HCT116 (cell line): ENCODE measurements around the gene DENND2A. TPM values are rescaled to one million over a fixed set of nuclear protein-coding genes. Genes with fewer than 3 reads are reported as not detected.
A peak's percentile ranks its signal among the peaks of the same experiment; 100 is the strongest.

Experiments used
- ATAC-seq: fragments of 200-7000 bp; cut with Tn5 transposase; 2 replicates; pipeline ENCODE4 v1.9.1; 2020; ENCODE audit warnings: mild to moderate bottlenecking, moderate library complexity
- BruUV-seq: library from RNA; stranded (reverse); fragments of 400-500 nt; replicated peaks from 2 replicates; lab custom pipeline; 2021; lab: Mats Ljungman, UMichigan
- CTCF ChIA-PET: fragments of 300-600 bp; sonication (Branson Sonifier 250); formaldehyde crosslinking; loops from one replicate; lab custom pipeline; 2021; ENCODE audit warnings: antibody characterized with exemption; lab: Charles Lee
- POLR2A ChIA-PET: fragments of 300-600, 350-600 bp; sonication (Branson Sonifier 250); formaldehyde crosslinking; loops from one replicate; lab custom pipeline; 2021; ENCODE audit warnings: antibody characterized with exemption; lab: Charles Lee
- RAD21 ChIA-PET, 2 experiments: fragments of 300-600 bp; sonication (Branson Sonifier 250); formaldehyde crosslinking; loops; one replicate each; lab custom pipeline; 2023; ENCODE audit warnings: low total read pairs in 2 of 2; ENCODE audit not compliant: uncharacterized antibody in 2 of 2, unreplicated experiment in 2 of 2, low non-redundant PET in 1 of 2; lab: Charles Lee
- DNase-seq: peaks from one replicate; pipeline ENCODE4 v3.0.0-alpha.2; 2010; ENCODE audit warnings: low read depth, low spot score
- H2AFZ ChIP-seq: fragments of 200-600 bp; shearing (Covaris generic), sonication (generic); 2 replicates; pipeline ENCODE4 v1.6.1; 2017; ENCODE audit warnings: low read depth, mixed run types, mixed read lengths, antibody characterized with exemption, low read length; ENCODE audit not compliant: poor library complexity, severe bottlenecking
- H3K27ac ChIP-seq: 2 replicates; pipeline ENCODE4 v1.5.1; 2012; ENCODE audit warnings: low read depth, low read length
- H3K27me3 ChIP-seq: fragments of 200-600 bp; sonication (generic); 2 replicates; pipeline ENCODE4 v1.6.1; 2016; ENCODE audit warnings: mixed run types, low read length, mixed read lengths; ENCODE audit not compliant: insufficient read depth
- H3K36me3 ChIP-seq, 2 experiments: fragments of 200-500 bp in 1 of 2; fragments of 200-600 bp in 1 of 2; sonication (Bioruptor generic) in 1 of 2; sonication (generic) in 1 of 2; 2 replicates each; pipeline versions ENCODE4 v1.5.1 to v1.6.1; 2014 to 2016; ENCODE audit warnings: low read length in 2 of 2, inconsistent platforms in 1 of 2, mixed read lengths in 1 of 2, mixed run types in 1 of 2; ENCODE audit not compliant: insufficient read depth in 2 of 2, control insufficient read depth in 1 of 2
- H3K4me1 ChIP-seq, 2 experiments: fragments of 200-600 bp in 1 of 2; sonication (generic) in 1 of 2; 2 replicates each; pipeline versions ENCODE4 v1.5.1 to v1.6.1; 2012 to 2017; ENCODE audit warnings: low read length in 2 of 2, inconsistent platforms in 1 of 2, mild to moderate bottlenecking in 1 of 2, mixed read lengths in 1 of 2, mixed run types in 1 of 2, moderate library complexity in 1 of 2; ENCODE audit not compliant: insufficient read depth in 2 of 2, control insufficient read depth in 1 of 2
- H3K4me2 ChIP-seq: fragments of 200-600 bp; sonication (generic); 2 replicates; pipeline ENCODE4 v1.6.1; 2017; ENCODE audit warnings: mixed run types, low read length, mixed read lengths
- H3K4me3 ChIP-seq, 2 experiments: fragments of 200-600 bp in 1 of 2; sonication (generic) in 1 of 2; replicated peaks in 1 of 2; 2 replicates each; pipeline ENCODE4 v1.5.1; 2011 to 2016; ENCODE audit warnings: low read length in 2 of 2, control low read depth in 1 of 2, low read depth in 1 of 2, mild to moderate bottlenecking in 1 of 2, mixed read lengths in 1 of 2, mixed run types in 1 of 2
- H3K79me2 ChIP-seq: fragments of 200-600 bp; sonication (generic); 2 replicates; pipeline ENCODE4 v1.6.1; 2017; ENCODE audit warnings: mild to moderate bottlenecking, mixed run types, low read length, moderate library complexity, mixed read lengths; ENCODE audit not compliant: insufficient read depth
- H3K9ac ChIP-seq: fragments of 200-600 bp; sonication (generic); 2 replicates; pipeline ENCODE4 v1.6.1; 2016; ENCODE audit warnings: low read length, mixed read lengths
- H3K9me2 ChIP-seq: fragments of 200-600 bp; sonication (generic), shearing (Covaris generic); 2 replicates; pipeline ENCODE4 v1.6.1; 2017; ENCODE audit warnings: mixed run types, mild to moderate bottlenecking, moderate library complexity; ENCODE audit not compliant: insufficient read depth
- H3K9me3 ChIP-seq, 2 experiments: fragments of 200-500 bp in 1 of 2; fragments of 200-600 bp in 1 of 2; sonication (Bioruptor generic) in 1 of 2; sonication (generic) in 1 of 2; 2 replicates each; pipeline ENCODE4 v1.6.1; 2014 to 2017; ENCODE audit warnings: low read length in 2 of 2, mixed read lengths in 2 of 2, inconsistent platforms in 1 of 2, low read depth in 1 of 2, mild to moderate bottlenecking in 1 of 2, mixed run types in 1 of 2, moderate library complexity in 1 of 2; ENCODE audit not compliant: control insufficient read depth in 1 of 2, insufficient read depth in 1 of 2
- H4K20me1 ChIP-seq: fragments of 200-600 bp; sonication (generic), shearing (Covaris generic); 2 replicates; pipeline ENCODE4 v1.6.1; 2017; ENCODE audit warnings: mixed run types, mild to moderate bottlenecking, moderate library complexity; ENCODE audit not compliant: insufficient read depth
- ATF3 ChIP-seq: IDR thresholded peaks from 2 replicates; pipeline ENCODE4 v1.6.1; 2012
- CBX3 ChIP-seq: IDR thresholded peaks from 2 replicates; pipeline ENCODE4 v1.6.1; 2012; ENCODE audit warnings: low read depth
- CEBPB ChIP-seq: IDR thresholded peaks from 2 replicates; pipeline ENCODE4 v1.6.1; 2012; ENCODE audit warnings: low read depth
- EGR1 ChIP-seq: IDR thresholded peaks from 2 replicates; pipeline ENCODE4 v1.6.1; 2012; ENCODE audit warnings: low read depth
- ELF1 ChIP-seq: IDR thresholded peaks from 2 replicates; pipeline ENCODE4 v1.6.1; 2012; ENCODE audit warnings: low read depth, borderline replicate concordance
- EZH2 ChIP-seq: fragments of 200-600 bp; sonication (generic); IDR thresholded peaks from 2 replicates; pipeline ENCODE4 v1.6.1; 2017; ENCODE audit warnings: antibody characterized with exemption, mixed run types
- EZH2phosphoT487 ChIP-seq: fragments of 200-600 bp; IDR thresholded peaks from 2 replicates; pipeline ENCODE4 v1.6.1; 2018; ENCODE audit warnings: antibody characterized with exemption, borderline replicate concordance
- FOSL1 ChIP-seq: IDR thresholded peaks from 2 replicates; pipeline ENCODE4 v1.6.1; 2012; ENCODE audit warnings: low read depth
- MAX ChIP-seq: IDR thresholded peaks from 2 replicates; pipeline ENCODE4 v1.6.1; 2012
- REST ChIP-seq: IDR thresholded peaks from 2 replicates; pipeline ENCODE4 v1.6.1; 2012; ENCODE audit warnings: low read depth
- SIN3A ChIP-seq: IDR thresholded peaks from 2 replicates; pipeline ENCODE4 v1.6.1; 2012; ENCODE audit warnings: low read depth
- SRF ChIP-seq: IDR thresholded peaks from 2 replicates; pipeline ENCODE4 v1.6.1; 2012; ENCODE audit warnings: low read depth
- TCF7L2 ChIP-seq: IDR thresholded peaks from 2 replicates; pipeline ENCODE4 v1.7.0; 2011; ENCODE audit warnings: borderline replicate concordance, inconsistent platforms; ENCODE audit not compliant: insufficient read depth, insufficient read length; ENCODE audit errors: extremely low read depth
- YY1 ChIP-seq: IDR thresholded peaks from 2 replicates; pipeline ENCODE4 v1.6.1; 2011; ENCODE audit warnings: low read length, low read depth, moderate library complexity, mild to moderate bottlenecking; ENCODE audit not compliant: insufficient replicate concordance; ENCODE audit errors: extremely low read depth
- ZBTB33 ChIP-seq: IDR thresholded peaks from 2 replicates; pipeline ENCODE4 v1.6.1; 2011; ENCODE audit warnings: mild to moderate bottlenecking, low read length, moderate library complexity; ENCODE audit not compliant: insufficient replicate concordance; ENCODE audit errors: extremely low read depth
- ZFX ChIP-seq: fragments of 450-650 bp; IDR thresholded peaks from 2 replicates; pipeline ENCODE4 v1.6.1; 2017
- ZNF274 ChIP-seq: fragments of 200-500 bp; sonication (Bioruptor generic); IDR thresholded peaks from 2 replicates; pipeline ENCODE4 v1.6.1; 2014; ENCODE audit warnings: mild to moderate bottlenecking, low read depth, low read length, inconsistent platforms
- intact Hi-C: fragments of 100-400 bp; cut with micrococcal nuclease; formaldehyde crosslinking; loops from 2 replicates; pipeline ENCODE4 v1.10.0; 2022
- total RNA-seq: library from RNA; stranded (reverse); gene quantifications from one replicate; pipeline ENCODE4 v1.2.1, GENCODE V29; 2021; ENCODE audit not compliant: unreplicated experiment

Gene DENND2A
- total RNA-seq, 1 experiment from 2014 or later: 0.12 TPM

- TF ChIP-seq EZH2phosphoT487 (no peak), YY1 (peak; percentile 94), ELF1 (peak; percentile 89)
These were observed 161.4 kb downstream of the DENND2A start, which contains the start of gene MKRN1 (continued) for GRCh38 chr7:140479062-140479738.

- ChIA-PET RAD21 (no interaction called here), CTCF (interaction anchor here (1.0 to 2.7 kb wide), 4 partner anchors 13 to 175 kb away, joined by 3 to 10 read pairs (median 4); no protein-coding TSS in a partner anchor), POLR2A (no interaction called here)
- Histone ChIP-seq H3K79me2 (peaks cover 54% of the 10 kb centered on the region), H3K27ac (peak overlapping the region; percentile 84), H3K4me2 (peak overlapping the region; percentile 75), H3K36me3 (no peaks in the 10 kb centered on the region; a peak in 1 of 4 replicates), H3K9ac (peak overlapping the region; percentile 89), H4K20me1 (no peaks in the 10 kb centered on the region), H2AFZ (no peak overlapping the region), H3K4me1 (peaks cover 8 to 15% of the 10 kb centered on the region in 2 experiments; a peak in 2 of 4 replicates), H3K4me3 (peak overlapping the region; percentile 91 to 97), H3K9me2 (no peaks in the 10 kb centered on the region), H3K27me3 (no peaks in the 10 kb centered on the region), H3K9me3 (no peaks in the 10 kb centered on the region)
- ATAC-seq (peak; percentile 34; the same call in 1 of the 2 replicates), DNase-seq (no peak)
- intact Hi-C loops: loop anchor here (2.0 to 10.0 kb wide), 4 partner anchors 14 to 534 kb away; partner anchors contain the start of genes KDM7A and MRPS33
- no TSS peak for BruUV-seq
- TF ChIP-seq EZH2phosphoT487 (no peak), ZFX (peak; percentile 88), ZBTB33 (no peak), SRF (no peak), ELF1 (no peak), MAX (no peak), CBX3 (no peak), TCF7L2 (no peak), ZNF274 (no peak), SIN3A (0 out of 2 replicates have a peak, but pooled peaks have one; percentile 10), EZH2 (no peak), ATF3 (no peak), FOSL1 (no peak), REST (no peak), EGR1 (no peak), CEBPB (no peak)
These were observed 162.2 kb downstream of the DENND2A start for GRCh38 chr7:140478246-140479061.
